ENCODE results near the gene ZSCAN18. TPM values are rescaled to one million over a fixed set of nuclear protein-coding genes. Genes with fewer than 3 reads are reported as not detected.
A peak's percentile ranks its signal among the peaks of the same experiment; 100 is the strongest.

The ZSCAN18 gene
- total RNA-seq, 4 donors from 2014 or later = 35.3 to 64.3 (median 50.9) TPM

DNA sequence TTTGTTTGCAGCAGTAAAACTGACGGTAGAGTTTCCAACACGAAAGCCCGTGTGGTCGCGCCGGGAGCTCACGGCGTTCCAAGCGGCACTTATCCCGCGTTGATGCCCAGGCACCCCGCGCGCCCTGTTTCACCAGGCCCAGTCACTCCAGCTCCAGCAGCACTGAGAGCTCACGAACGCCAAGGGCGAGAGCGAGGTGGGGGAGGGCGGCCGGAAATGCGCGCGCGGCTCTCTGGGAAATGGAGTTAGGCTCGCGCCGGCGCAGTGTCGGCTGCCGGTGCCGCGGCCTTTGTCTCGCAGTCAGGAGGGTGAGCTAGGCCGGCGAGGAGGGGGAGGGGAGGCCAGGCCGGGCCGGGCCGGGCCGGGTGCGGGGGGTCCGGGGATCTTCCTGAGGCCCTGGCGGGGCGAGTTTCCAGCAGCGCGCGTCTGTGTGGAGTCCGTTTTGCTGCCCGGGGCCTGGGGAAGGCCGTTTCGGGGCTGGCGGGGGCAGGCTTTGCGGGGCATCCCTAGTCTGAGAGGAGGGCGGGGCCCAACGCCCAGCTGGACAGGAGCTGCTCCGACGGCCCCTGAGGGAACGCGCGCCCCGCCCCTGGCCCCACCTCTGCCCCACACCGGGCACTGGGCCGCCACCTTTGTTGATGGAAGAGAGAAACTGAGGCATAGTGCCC, 38.9 kb downstream of the ZSCAN18 start, which contains the start of gene ZNF135:
Gene ZNF135, plus strand, starts transcription at position 280 of the 668 bp plus-strand sequence. CDS start 721 bp downstream, outside the sequence.
- DNase-seq (ENCODE audit: low spot score in 2 of 2) = peak; percentile 74 to 94
- peak within 1 kb of the TSS; percentile 41 for H3K4me3 ChIP-seq (ENCODE audit: low read depth, poor library complexity, severe bottlenecking)
- TF ChIP-seq, protein P1, sequence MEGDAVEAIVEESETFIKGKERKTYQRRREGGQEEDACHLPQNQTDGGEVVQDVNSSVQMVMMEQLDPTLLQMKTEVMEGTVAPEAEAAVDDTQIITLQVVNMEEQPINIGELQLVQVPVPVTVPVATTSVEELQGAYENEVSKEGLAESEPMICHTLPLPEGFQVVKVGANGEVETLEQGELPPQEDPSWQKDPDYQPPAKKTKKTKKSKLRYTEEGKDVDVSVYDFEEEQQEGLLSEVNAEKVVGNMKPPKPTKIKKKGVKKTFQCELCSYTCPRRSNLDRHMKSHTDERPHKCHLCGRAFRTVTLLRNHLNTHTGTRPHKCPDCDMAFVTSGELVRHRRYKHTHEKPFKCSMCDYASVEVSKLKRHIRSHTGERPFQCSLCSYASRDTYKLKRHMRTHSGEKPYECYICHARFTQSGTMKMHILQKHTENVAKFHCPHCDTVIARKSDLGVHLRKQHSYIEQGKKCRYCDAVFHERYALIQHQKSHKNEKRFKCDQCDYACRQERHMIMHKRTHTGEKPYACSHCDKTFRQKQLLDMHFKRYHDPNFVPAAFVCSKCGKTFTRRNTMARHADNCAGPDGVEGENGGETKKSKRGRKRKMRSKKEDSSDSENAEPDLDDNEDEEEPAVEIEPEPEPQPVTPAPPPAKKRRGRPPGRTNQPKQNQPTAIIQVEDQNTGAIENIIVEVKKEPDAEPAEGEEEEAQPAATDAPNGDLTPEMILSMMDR (IDR thresholded peaks at IDR 0.05) = no peak
- no peak for TF ChIP-seq POLR2A (IDR thresholded peaks at IDR 0.05)
- 1 to 2% methylated on average over 33 to 53 of the region's 62 CpGs for WGBS, 2 donors
- intact Hi-C loops (cut with DNase I; ENCODE audit: low total_unique reads) = no loop called here

DNA sequence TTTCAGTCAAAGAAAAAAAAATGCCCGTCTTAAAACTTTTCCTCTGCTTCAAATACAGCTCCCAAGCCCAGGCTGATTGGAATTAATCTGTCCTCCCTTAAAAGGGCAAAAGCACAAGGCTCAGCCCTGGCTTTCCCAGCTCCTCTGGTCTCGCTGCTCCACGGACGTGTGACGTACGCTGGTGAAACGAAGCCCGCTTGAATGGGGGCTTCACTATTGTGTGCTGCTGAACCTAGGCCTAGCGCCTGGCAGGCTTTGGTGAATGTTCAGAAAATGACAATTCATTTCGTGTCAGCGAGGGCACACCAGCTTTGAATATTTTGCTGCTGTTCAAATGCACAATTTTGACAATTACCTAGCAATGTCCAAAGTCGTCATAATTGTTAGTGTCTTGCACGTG, 39.6 kb downstream of the ZSCAN18 start:
- H3K4me3 ChIP-seq (ENCODE audit: low read depth, poor library complexity, severe bottlenecking) = no peak overlapping the region
- TF ChIP-seq, protein P1 (IDR thresholded peaks at IDR 0.05) = no peak
- no peak for TF ChIP-seq POLR2A (IDR thresholded peaks at IDR 0.05)
- DNase-seq (ENCODE audit: low spot score in 2 of 2) = no peak
- 85 to 87% methylated on average over 13 of the region's 13 CpGs for WGBS, 2 donors
- intact Hi-C loops (cut with DNase I; ENCODE audit: low total_unique reads) = no loop called here

DNA sequence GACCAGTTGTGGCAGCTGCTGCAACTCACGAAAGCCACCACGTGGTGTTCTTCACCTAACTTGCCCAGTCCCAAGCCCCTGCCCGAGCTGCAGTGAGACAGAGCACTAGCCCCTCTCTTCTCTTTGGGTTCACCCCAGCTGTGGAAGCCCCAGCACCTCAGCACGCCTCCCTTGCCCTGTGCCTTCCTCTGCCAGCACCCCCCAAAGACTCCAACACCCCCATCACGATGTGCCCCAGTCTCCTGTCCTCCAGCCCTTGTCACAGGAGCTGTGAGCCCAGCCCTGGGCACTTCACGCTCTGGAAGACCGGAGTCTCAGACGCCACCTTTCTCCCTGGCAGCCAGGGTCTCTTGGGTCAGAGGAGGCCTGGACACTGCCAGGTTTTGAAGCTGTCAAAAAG, 41.2 kb downstream of the ZSCAN18 start:
- no peak overlapping the region for H3K4me3 ChIP-seq (ENCODE audit: low read depth, poor library complexity, severe bottlenecking)
- no peak for DNase-seq (ENCODE audit: low spot score in 2 of 2)
- intact Hi-C loops (cut with DNase I; ENCODE audit: low total_unique reads) = no loop called here
- no peak for TF ChIP-seq POLR2A (IDR thresholded peaks at IDR 0.05)
- TF ChIP-seq, protein P1 (IDR thresholded peaks at IDR 0.05) = no peak
- 94 to 96% methylated on average over 8 of the region's 8 CpGs for WGBS, 2 donors

DNA sequence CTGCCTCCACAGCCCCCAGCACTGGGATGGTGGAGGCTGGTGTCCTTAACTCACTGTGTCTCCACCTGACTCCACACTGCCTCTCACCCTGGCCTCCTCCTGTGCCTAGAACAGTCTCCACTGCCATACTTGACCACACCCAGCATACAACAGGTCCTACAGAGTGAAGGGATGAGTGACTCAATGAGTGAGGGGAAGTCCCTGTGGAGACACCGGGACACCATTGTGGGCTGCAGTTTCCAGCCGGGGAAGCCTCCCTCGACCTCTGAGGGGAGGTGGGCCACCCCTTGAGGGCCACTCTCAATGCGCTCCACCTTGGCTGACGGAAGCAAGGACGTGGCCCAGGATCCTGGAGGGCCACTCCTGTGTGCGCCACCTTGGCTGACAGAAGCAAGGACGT, 41.8 kb downstream of the ZSCAN18 start:
- 95 to 100% methylated on average over 2 to 8 of the region's 8 CpGs for WGBS, 2 donors

DNA sequence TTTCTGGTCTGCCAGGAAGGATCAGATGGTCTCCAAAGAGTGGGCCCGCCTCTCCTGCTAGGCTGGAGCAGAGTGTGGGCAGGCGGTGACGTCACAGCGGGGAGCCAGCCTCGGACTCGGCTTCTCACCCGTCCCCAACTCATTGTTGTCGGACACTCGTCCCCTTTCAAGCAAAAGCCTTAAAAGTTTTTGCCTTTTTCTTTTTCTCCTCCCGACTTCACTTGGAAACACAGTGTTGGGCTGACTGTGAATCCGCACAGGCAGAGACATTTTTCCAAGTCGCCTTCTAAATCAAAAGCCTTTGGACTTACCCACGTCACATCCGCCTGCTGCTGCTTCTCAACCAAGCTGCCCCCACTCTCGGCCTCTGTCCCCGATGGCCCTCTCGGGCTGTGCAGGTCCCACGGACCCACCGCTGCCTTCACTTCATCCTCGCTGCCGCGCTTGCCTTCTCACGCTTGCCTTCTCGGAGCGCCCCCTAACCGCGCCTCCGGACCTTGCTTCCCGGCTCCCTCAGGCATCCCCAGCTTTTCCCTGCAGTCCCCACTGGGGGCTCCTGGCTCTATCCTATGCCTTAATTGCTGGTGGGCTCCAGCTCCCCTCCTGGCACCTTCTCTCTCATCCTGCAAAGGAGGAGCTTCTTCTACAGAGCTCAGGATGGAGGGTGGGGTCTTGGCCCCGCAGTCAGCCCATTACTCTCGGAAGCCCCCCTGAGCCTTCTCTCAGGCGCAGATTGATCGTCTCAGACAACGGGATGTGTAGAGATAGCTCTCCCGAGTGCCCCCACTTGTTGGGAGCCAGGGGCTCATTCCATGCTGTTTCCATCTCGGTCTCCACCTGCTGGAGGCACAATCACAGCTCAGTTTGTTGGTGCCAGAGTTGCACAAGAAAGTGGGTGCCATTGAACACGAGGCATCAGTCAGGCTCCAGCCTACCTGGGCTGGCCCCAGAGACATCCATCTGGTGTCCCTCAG, 42.8 kb downstream of the ZSCAN18 start:
- intact Hi-C loops (cut with DNase I; ENCODE audit: low total_unique reads) = no loop called here
- H3K4me3 ChIP-seq (ENCODE audit: low read depth, poor library complexity, severe bottlenecking) = no peak overlapping the region
- no peak for DNase-seq (ENCODE audit: low spot score in 2 of 2)
- no peak for TF ChIP-seq POLR2A (IDR thresholded peaks at IDR 0.05)
- TF ChIP-seq, protein P1 (IDR thresholded peaks at IDR 0.05) = no peak
- WGBS, 2 donors = 33 to 36% methylated on average over 37 of the region's 37 CpGs

More for the DNA sequence above, 41.8 kb downstream of the ZSCAN18 start:
- no peak for TF ChIP-seq POLR2A (IDR thresholded peaks at IDR 0.05)
- TF ChIP-seq, protein P1 (IDR thresholded peaks at IDR 0.05) = no peak
- no peak overlapping the region for H3K4me3 ChIP-seq (ENCODE audit: low read depth, poor library complexity, severe bottlenecking)
- intact Hi-C loops (cut with DNase I; ENCODE audit: low total_unique reads) = no loop called here
- DNase-seq (ENCODE audit: low spot score in 2 of 2) = no peak
